ENCODE measurements around the gene NDUFAB1. TPM values are rescaled to one million over a fixed set of nuclear protein-coding genes. Genes with fewer than 3 reads are reported as not detected.
A peak's percentile ranks its signal among the peaks of the same experiment; 100 is the strongest.

Gene NDUFAB1
- total RNA-seq: 100 to 1,000 TPM in 1 of 4 donors, 10 to 100 TPM in 3; 68.0 to 110 (median 83.3) TPM

DNA sequence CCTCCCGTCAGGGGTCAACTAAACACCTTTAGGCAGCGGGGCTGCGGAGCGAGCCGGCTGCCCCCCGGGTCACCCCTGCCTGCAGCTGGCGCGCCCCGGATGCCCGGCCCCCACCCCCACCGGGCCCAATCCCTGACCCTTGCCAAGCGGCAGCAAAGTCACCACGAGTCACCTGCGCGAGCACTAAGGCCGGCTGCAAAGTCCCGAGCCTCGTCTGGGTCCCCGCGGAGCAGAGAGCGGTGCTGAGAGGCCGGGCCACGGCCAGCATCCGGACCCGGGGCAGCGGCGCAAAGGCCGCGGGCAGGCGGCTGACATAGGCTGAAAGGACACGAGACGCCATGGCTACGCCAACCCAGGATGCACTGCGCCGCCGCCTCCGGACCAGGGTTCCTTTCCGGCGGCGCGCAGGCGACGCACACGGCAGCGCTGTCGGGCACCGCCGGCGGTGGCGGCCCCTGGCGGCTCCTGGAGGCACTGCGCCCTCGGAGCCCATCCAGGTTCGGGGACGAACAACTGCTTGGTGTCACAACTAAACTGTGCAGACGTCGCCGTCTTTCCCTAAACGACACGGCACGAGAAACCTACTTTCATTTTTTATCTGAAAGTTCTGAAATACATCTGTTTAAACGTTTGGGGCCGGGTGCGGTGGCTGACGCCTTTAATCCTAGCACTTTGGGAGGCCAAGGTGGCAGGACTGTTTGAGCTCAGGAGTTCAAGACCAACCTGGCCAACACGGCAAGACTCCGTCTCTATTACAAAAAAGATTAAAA, at the start of gene NDUFAB1:
Gene NDUFAB1 (minus strand): TSS at position 366 of the 770 bp plus-strand sequence. CDS start 26 bp downstream, at position 340.
- Histone ChIP-seq H3K9me3 (no peaks in the 10 kb centered on the region), H3K4me3 (peak within 1 kb of the TSS; percentile 74 to 99 (median 92)), H3K4me1 (peaks cover 17 to 34% (median 22%) of the 10 kb centered on the region in 3 donors), H3K27ac (peak within 1 kb of the TSS; percentile 82 to 93 (median 88)), H3K27me3 (no peaks in the 10 kb centered on the region), H3K36me3 (peaks cover 0 to 39% (median 5%) of the 10 kb centered on the region in 3 donors)
- TF ChIP-seq POLR2A (IDR thresholded peaks at IDR 0.05): peak in 1 of 4 donors; percentile 43
- TF ChIP-seq, protein P1, sequence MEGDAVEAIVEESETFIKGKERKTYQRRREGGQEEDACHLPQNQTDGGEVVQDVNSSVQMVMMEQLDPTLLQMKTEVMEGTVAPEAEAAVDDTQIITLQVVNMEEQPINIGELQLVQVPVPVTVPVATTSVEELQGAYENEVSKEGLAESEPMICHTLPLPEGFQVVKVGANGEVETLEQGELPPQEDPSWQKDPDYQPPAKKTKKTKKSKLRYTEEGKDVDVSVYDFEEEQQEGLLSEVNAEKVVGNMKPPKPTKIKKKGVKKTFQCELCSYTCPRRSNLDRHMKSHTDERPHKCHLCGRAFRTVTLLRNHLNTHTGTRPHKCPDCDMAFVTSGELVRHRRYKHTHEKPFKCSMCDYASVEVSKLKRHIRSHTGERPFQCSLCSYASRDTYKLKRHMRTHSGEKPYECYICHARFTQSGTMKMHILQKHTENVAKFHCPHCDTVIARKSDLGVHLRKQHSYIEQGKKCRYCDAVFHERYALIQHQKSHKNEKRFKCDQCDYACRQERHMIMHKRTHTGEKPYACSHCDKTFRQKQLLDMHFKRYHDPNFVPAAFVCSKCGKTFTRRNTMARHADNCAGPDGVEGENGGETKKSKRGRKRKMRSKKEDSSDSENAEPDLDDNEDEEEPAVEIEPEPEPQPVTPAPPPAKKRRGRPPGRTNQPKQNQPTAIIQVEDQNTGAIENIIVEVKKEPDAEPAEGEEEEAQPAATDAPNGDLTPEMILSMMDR (IDR thresholded peaks at IDR 0.05): peak; percentile 99 to 100 (median 100)
- peak; percentile 23 for DNase-seq
- intact Hi-C loops (cut with DNase I): no loop called here
- WGBS, 2 donors: 3 to 5% methylated on average over 12 of the region's 67 CpGs

DNA sequence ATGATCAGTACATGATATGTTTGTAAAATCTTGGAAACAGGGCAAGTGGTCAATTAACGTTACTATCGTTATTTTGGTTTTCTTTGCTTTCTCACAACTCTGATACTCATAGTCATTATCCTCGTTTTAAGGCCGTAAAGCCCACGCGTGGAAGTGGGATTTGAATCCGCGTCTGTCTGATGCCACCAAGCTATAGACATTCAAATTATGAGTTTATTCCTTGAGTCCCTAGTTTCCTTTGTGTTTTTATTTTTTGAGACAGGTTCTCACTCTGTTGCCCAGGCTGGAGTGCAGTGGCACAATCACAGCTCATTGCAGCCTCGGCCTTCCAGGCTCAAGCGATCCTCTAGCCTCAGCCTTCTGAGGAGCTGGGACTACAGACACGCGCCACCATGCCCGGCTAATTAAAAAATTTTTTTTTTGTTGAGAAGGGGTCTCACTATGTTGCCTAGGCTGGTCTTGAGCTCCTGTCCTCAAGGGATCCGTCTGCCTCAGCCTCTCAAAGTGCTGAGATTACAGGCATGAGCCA, 46.2 kb upstream of the NDUFAB1 start:
- no peak for DNase-seq
- Histone ChIP-seq H3K27ac (peak overlapping the region in 3 of 4 donors; percentile 87 to 94 (median 92)), H3K4me1 (peaks cover 14 to 34% (median 18%) of the 10 kb centered on the region in 3 donors), H3K36me3 (peaks cover 6 to 59% (median 7%) of the 10 kb centered on the region in 3 donors), H3K9me3 (no peaks in the 10 kb centered on the region), H3K4me3 (peak overlapping the region; percentile 67 to 98 (median 88)), H3K27me3 (no peaks in the 10 kb centered on the region)
- WGBS, 2 donors: 72 to 77% methylated on average over 13 to 14 of the region's 14 CpGs
- no peak for TF ChIP-seq POLR2A (IDR thresholded peaks at IDR 0.05)
- TF ChIP-seq, protein P1 (IDR thresholded peaks at IDR 0.05): no peak
- intact Hi-C loops (cut with DNase I): no loop called here

DNA sequence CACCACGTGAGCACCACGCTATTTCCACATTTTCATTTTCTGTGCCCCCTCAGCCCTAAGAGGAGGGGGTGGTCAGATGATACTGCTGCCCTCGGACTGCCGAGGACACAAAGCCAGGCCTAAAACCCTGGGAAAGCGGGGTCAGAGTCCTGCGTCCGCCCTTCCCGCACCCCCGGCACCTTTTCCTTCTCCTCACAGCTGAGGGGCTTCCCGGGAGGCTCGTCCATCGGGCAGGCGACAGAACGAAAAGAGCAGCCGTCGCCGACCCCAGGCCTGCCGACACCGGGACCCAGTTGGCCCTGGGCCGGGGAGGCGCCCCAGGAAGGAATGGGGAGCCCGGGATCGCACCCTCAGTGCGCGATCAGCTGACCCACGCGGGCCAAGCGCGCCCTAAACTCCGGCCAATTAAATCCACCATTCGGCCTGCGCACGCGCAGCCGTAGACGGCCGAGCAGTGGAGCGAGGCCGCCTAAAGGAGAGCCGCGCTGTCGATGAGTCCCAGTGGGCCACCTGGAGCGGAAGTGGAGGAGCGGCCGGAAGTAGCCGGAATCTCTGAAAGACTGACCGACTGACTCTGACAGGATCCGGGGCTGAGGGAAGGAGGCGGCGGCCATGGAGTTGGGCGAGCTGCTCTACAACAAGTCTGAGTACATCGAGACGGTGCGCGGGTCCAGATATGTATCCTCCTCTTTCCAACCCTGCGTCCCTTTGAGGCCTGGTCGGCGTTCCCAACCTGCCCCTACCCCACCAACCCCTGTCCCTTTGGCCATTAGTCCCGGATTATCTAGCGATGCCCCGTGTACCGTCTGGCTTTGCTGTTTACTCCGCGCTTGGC, 45.0 kb upstream of the NDUFAB1 start, which contains the start of the genes DCTN5 and PALB2:
Gene DCTN5 (plus strand): TSS at position 536 of the 835 bp plus-strand sequence. CDS start 77 bp downstream, at position 613.
Gene PALB2 (minus strand): TSS at position 380 of the 835 bp plus-strand sequence. CDS start 153 bp downstream, at position 227.
- intact Hi-C loops (cut with DNase I): no loop called here
- no peaks in the 10 kb centered on the region for H3K9me3 ChIP-seq
- DNase-seq: peak; percentile 60
- peak within 1 kb of the TSS; percentile 67 to 98 (median 88) for H3K4me3 ChIP-seq
- 0% methylated on average over 23 to 25 of the region's 64 CpGs for WGBS, 2 donors
- H3K27ac ChIP-seq: peak within 1 kb of the TSS; percentile 87 to 94 (median 91)
- no peaks in the 10 kb centered on the region for H3K27me3 ChIP-seq
- peaks cover 6 to 59% (median 7%) of the 10 kb centered on the region in 3 donors for H3K36me3 ChIP-seq
- TF ChIP-seq, protein P1 (IDR thresholded peaks at IDR 0.05): peak in 1 of 6 experiments; percentile 47
- peak in 3 of 4 donors; percentile 37 to 45 (median 44) for TF ChIP-seq POLR2A (IDR thresholded peaks at IDR 0.05)
- peaks cover 14 to 34% (median 18%) of the 10 kb centered on the region in 3 donors for H3K4me1 ChIP-seq

DNA sequence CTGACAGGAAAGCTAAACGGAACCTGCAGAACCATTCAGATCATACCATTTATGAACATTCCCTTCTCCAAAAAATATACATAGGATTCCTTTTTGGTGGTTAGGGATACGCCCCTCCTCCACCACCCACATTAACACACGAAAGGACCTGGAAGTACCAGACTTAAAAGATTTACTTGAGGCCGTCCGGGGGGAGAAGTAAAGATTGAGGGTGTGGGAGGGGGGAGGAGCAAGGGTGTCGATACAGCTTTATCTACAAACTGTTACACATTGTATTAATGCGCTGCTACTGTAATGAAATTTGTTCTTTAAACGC, 44.5 kb upstream of the NDUFAB1 start:
- 0 to 3% methylated on average over 8 of the region's 8 CpGs for WGBS, 2 donors
- peak overlapping the region; percentile 67 to 98 (median 88) for H3K4me3 ChIP-seq
- DNase-seq: no peak
- TF ChIP-seq POLR2A (IDR thresholded peaks at IDR 0.05): no peak
- TF ChIP-seq, protein P1 (IDR thresholded peaks at IDR 0.05): no peak
- intact Hi-C loops (cut with DNase I): no loop called here
- H3K9me3 ChIP-seq: no peaks in the 10 kb centered on the region
- H3K4me1 ChIP-seq: peaks cover 14 to 34% (median 18%) of the 10 kb centered on the region in 3 donors
- peaks cover 6 to 59% (median 10%) of the 10 kb centered on the region in 3 donors for H3K36me3 ChIP-seq
- no peaks in the 10 kb centered on the region for H3K27me3 ChIP-seq
- peak overlapping the region; percentile 87 to 94 (median 91) for H3K27ac ChIP-seq
